ENCODE measurements around the gene MTMR11. TPM values are rescaled to one million over a fixed set of nuclear protein-coding genes. Genes with fewer than 3 reads are reported as not detected.

The MTMR11 gene
- total and polyA plus RNA-seq, 9 of the 15 experiments (the other 6 are each of a cell fraction or from before 2014, with no cell fraction given) = 0.09 to 1.6 (median 0.51) TPM

DNA sequence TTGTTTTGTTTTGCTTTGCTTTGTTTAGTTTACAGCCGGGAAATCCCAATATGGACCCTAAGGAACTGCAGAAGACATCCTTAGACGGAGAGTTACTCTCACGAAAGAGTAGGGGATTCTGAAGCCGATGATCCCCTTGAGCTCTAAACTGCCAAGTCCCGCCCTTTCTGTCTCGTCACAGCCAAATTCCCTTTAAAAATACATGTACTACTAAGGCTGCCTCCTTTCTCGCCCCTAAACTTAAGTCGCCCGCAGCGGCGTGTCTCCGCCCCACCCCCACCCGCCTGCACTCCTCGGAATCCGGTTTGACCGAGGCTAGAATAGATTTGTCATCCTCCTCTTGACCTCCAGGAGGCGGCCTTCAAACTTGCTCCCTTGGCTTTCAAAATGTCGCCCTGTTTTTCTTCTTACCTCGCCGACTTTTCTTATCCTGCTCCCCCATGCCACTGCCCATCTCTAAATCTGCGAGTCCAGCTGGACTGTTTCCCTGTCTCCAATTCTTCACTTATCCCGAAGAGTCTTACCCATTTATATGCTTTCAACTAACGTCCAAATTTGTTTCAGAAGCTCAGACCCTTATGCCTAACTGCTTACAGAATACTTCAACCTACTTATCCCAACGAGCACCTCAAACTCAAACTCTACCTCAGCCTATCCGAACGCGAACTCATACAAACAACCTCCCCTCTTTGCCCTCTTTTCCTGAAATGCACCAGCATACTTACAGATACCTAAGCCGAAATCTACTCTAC lies 48.3 kb downstream of the MTMR11 start (continued):
- TF ChIP-seq, protein P1, sequence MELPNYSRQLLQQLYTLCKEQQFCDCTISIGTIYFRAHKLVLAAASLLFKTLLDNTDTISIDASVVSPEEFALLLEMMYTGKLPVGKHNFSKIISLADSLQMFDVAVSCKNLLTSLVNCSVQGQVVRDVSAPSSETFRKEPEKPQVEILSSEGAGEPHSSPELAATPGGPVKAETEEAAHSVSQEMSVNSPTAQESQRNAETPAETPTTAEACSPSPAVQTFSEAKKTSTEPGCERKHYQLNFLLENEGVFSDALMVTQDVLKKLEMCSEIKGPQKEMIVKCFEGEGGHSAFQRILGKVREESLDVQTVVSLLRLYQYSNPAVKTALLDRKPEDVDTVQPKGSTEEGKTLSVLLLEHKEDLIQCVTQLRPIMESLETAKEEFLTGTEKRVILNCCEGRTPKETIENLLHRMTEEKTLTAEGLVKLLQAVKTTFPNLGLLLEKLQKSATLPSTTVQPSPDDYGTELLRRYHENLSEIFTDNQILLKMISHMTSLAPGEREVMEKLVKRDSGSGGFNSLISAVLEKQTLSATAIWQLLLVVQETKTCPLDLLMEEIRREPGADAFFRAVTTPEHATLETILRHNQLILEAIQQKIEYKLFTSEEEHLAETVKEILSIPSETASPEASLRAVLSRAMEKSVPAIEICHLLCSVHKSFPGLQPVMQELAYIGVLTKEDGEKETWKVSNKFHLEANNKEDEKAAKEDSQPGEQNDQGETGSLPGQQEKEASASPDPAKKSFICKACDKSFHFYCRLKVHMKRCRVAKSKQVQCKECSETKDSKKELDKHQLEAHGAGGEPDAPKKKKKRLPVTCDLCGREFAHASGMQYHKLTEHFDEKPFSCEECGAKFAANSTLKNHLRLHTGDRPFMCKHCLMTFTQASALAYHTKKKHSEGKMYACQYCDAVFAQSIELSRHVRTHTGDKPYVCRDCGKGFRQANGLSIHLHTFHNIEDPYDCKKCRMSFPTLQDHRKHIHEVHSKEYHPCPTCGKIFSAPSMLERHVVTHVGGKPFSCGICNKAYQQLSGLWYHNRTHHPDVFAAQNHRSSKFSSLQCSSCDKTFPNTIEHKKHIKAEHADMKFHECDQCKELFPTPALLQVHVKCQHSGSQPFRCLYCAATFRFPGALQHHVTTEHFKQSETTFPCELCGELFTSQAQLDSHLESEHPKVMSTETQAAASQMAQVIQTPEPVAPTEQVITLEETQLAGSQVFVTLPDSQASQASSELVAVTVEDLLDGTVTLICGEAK (IDR thresholded peaks at IDR 0.05) = peak; percentile 57; the same call in 1 of the 2 replicates
- TF ChIP-seq, protein P1 (CRISPR knock-in tag; IDR thresholded peaks at IDR 0.05) = no peak
- TF ChIP-seq, protein P2, sequence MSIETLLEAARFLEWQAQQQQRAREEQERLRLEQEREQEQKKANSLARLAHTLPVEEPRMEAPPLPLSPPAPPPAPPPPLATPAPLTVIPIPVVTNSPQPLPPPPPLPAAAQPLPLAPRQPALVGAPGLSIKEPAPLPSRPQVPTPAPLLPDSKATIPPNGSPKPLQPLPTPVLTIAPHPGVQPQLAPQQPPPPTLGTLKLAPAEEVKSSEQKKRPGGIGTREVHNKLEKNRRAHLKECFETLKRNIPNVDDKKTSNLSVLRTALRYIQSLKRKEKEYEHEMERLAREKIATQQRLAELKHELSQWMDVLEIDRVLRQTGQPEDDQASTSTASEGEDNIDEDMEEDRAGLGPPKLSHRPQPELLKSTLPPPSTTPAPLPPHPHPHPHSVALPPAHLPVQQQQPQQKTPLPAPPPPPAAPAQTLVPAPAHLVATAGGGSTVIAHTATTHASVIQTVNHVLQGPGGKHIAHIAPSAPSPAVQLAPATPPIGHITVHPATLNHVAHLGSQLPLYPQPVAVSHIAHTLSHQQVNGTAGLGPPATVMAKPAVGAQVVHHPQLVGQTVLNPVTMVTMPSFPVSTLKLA (conservative IDR thresholded peaks at IDR 0.05) = peak; percentile 56 to 81
- TF ChIP-seq PTBP1 (IDR thresholded peaks at IDR 0.05; ENCODE audit: low read depth, low read length) = peak; percentile 88
- TF ChIP-seq, protein P3, sequence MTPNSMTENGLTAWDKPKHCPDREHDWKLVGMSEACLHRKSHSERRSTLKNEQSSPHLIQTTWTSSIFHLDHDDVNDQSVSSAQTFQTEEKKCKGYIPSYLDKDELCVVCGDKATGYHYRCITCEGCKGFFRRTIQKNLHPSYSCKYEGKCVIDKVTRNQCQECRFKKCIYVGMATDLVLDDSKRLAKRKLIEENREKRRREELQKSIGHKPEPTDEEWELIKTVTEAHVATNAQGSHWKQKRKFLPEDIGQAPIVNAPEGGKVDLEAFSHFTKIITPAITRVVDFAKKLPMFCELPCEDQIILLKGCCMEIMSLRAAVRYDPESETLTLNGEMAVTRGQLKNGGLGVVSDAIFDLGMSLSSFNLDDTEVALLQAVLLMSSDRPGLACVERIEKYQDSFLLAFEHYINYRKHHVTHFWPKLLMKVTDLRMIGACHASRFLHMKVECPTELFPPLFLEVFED (CRISPR knock-in tag; conservative IDR thresholded peaks at IDR 0.05) = 0 out of 2 replicates have a peak, but pooled peaks have one; percentile 4
- TF ChIP-seq GTF2F1 (IDR thresholded peaks at IDR 0.05; ENCODE audit: low read depth, low read length) = peak; percentile 71; the same call in 1 of the 2 replicates
- peak; percentile 54; the same call in 1 of the 2 replicates for TF ChIP-seq ESRRA (IDR thresholded peaks at IDR 0.05; ENCODE audit: borderline replicate concordance, low read depth)
- no peak for TF ChIP-seq ZNF668 (CRISPR knock-in tag; IDR thresholded peaks at IDR 0.05)
- 0 out of 4 replicates have a peak, but pooled peaks of 1 of the 2 experiments have one; percentile 40 for TF ChIP-seq MCM7 (IDR thresholded peaks at IDR 0.05)
- peak; percentile 77 for TF ChIP-seq ZNF589 (CRISPR knock-in tag; IDR thresholded peaks at IDR 0.05; ENCODE audit: low read depth)
- peak; percentile 89; the same call in 1 of the 2 replicates for TF ChIP-seq SMARCA5 (IDR thresholded peaks at IDR 0.05)
- 0 out of 2 replicates have a peak, but pooled peaks have one; percentile 10 for TF ChIP-seq NCOA1 (IDR thresholded peaks at IDR 0.05; ENCODE audit: low read depth)
- TF ChIP-seq, protein P4, sequence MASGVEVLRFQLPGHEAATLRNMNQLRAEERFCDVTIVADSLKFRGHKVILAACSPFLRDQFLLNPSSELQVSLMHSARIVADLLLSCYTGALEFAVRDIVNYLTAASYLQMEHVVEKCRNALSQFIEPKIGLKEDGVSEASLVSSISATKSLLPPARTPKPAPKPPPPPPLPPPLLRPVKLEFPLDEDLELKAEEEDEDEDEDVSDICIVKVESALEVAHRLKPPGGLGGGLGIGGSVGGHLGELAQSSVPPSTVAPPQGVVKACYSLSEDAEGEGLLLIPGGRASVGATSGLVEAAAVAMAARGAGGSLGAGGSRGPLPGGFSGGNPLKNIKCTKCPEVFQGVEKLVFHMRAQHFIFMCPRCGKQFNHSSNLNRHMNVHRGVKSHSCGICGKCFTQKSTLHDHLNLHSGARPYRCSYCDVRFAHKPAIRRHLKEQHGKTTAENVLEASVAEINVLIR (CRISPR knock-in tag; IDR thresholded peaks at IDR 0.05) = no peak

All from K562 (cell line).